Keratinocyte (primary cell): ENCODE data around the gene CACNG4. TPM values are rescaled to one million over a fixed set of nuclear protein-coding genes. Genes with fewer than 3 reads are reported as not detected.

Experiments
- DNase-seq: peaks from one replicate; pipeline ENCODE4 v3.0.0-alpha.2; 2011; ENCODE audit warnings: low read depth, missing footprints, low spot score
- FAIRE-seq: peaks from 2 replicates; lab custom pipeline; 2011; peaks lifted over from hg19 to GRCh38; lab: Jason Lieb, UNC
- H2AFZ ChIP-seq: 2 replicates; pipeline ENCODE4 v1.6.0; 2012; ENCODE audit warnings: low read length, control low read depth, inconsistent platforms; ENCODE audit not compliant: control insufficient read depth
- H3K27ac ChIP-seq: 2 replicates; pipeline ENCODE4 v1.5.1; 2011; ENCODE audit warnings: low read length; ENCODE audit not compliant: control insufficient read depth, insufficient read depth
- H3K27me3 ChIP-seq: 3 replicates; pipeline ENCODE4 v1.6.0; 2011; ENCODE audit warnings: low read length; ENCODE audit not compliant: control insufficient read depth, insufficient read depth; ENCODE audit errors: extremely low read depth
- H3K36me3 ChIP-seq, 2 experiments: 2 replicates in 1 of 2; 3 replicates in 1 of 2; pipeline ENCODE4 v1.5.1; 2011; ENCODE audit warnings: low read length in 2 of 2, mild to moderate bottlenecking in 1 of 2; ENCODE audit not compliant: control insufficient read depth in 2 of 2, insufficient read depth in 2 of 2; ENCODE audit errors: extremely low read depth in 1 of 2
- H3K4me1 ChIP-seq: 3 replicates; pipeline ENCODE4 v1.5.1; 2011; ENCODE audit warnings: low read length; ENCODE audit not compliant: control insufficient read depth, insufficient read depth; ENCODE audit errors: extremely low read depth
- H3K4me2 ChIP-seq: 3 replicates; pipeline ENCODE4 v1.6.0; 2011; ENCODE audit warnings: low read depth, low read length; ENCODE audit not compliant: control insufficient read depth, insufficient read depth; ENCODE audit errors: extremely low read depth
- H3K4me3 ChIP-seq, 3 experiments: fragments of 200-600 bp in 1 of 3; sonication (generic) in 1 of 3; 2 replicates in 2 of 3; 3 replicates in 1 of 3; pipeline ENCODE4 v1.5.1; 2011 to 2016; ENCODE audit warnings: low read length in 3 of 3, mild to moderate bottlenecking in 3 of 3, control low read depth in 2 of 3, inconsistent platforms in 1 of 3, low read depth in 1 of 3, mixed read lengths in 1 of 3, mixed run types in 1 of 3, moderate library complexity in 1 of 3; ENCODE audit not compliant: control insufficient read depth in 2 of 3, insufficient read depth in 2 of 3; ENCODE audit errors: extremely low read depth in 1 of 3
- H3K79me2 ChIP-seq: 2 replicates; pipeline ENCODE4 v1.6.0; 2012; ENCODE audit warnings: low read length; ENCODE audit not compliant: control insufficient read depth, insufficient read depth
- H3K9ac ChIP-seq: 3 replicates; pipeline ENCODE4 v1.6.0; 2011; ENCODE audit warnings: low read length; ENCODE audit not compliant: control insufficient read depth, insufficient read depth; ENCODE audit errors: extremely low read depth
- H3K9me1 ChIP-seq: 3 replicates; pipeline ENCODE4 v1.6.0; 2011; ENCODE audit warnings: low read length; ENCODE audit not compliant: control insufficient read depth, insufficient read depth; ENCODE audit errors: extremely low read depth
- H3K9me3 ChIP-seq: 2 replicates; pipeline ENCODE4 v1.5.1; 2012; ENCODE audit warnings: low read depth, low read length; ENCODE audit not compliant: control insufficient read depth
- H4K20me1 ChIP-seq: 3 replicates; pipeline ENCODE4 v1.6.0; 2011; ENCODE audit warnings: low read length; ENCODE audit not compliant: control insufficient read depth, insufficient read depth; ENCODE audit errors: extremely low read depth
- EZH2 ChIP-seq: IDR thresholded peaks from one replicate; pipeline ENCODE4 v1.6.1; 2012; ENCODE audit warnings: inconsistent platforms, mild to moderate bottlenecking, low read length, moderate library complexity
- dilution Hi-C: fragments of 300-500 bp; cut with MboI; formaldehyde crosslinking; loops from one replicate; pipeline ENCODE4 v1.7.0; 2020; ENCODE audit warnings: low sequenced_read_pairs; ENCODE audit not compliant: extremely low pct_ligation_motif_present
- polyA plus RNA-seq, 5 experiments: library from polyadenylated mRNA; depleted of rRNA in 3 of 5; stranded (reverse) in 3 of 5; stranded (forward) in 1 of 5; unstranded in 1 of 5; fragments of >200 nt; gene quantifications; 1 replicate in 1 of 5; 2 replicates in 3 of 5; 3 replicates in 1 of 5; pipeline versions ENCODE4 v1.2.1 to v1.2.3, GENCODE V29; 2011 to 2012; ENCODE audit warnings: missing spikeins in 2 of 5, low read depth in 1 of 5, low replicate concordance in 1 of 5
- TF ChIP-seq, protein P1 (sequence below), 3 experiments: IDR thresholded peaks in 1 of 3; conservative IDR thresholded peaks in 1 of 3; optimal IDR thresholded peaks in 1 of 3; 2 replicates in 2 of 3; 3 replicates in 1 of 3; pipeline versions ENCODE3 to v1.5.1; 2011; ENCODE audit warnings: low read length in 3 of 3, mild to moderate bottlenecking in 3 of 3, moderate library complexity in 2 of 3, control low read depth in 1 of 3, inconsistent platforms in 1 of 3; ENCODE audit not compliant: insufficient read depth in 2 of 3; ENCODE audit errors: extremely low read depth in 1 of 3

Gene CACNG4
- polyA plus RNA-seq, 1 donor (not counting 4 experiments of a cell fraction or from before 2014, with no cell fraction given) = not detected

DNA sequence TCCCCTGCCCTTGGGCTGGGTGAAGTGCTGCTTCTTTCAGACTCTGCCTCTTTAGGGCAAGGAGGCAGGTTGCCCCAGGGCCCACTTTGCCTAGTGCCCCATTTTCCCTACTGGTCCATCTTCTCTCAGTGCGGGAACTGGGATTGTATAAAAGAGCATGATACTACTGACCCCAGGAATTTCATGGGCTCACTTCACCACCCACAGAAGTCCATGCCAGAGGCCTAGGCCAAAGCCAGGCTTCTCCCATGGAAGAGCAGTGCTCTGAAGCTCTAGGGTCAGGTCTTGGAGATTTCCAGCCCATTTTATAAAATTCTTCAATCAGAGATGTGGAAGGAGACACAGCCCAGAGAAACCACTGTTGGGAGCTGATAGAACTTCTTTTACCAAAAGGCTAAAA is 85.6 kb downstream of the CACNG4 start:
- H3K27ac ChIP-seq = no peak overlapping the region
- no peak overlapping the region for H3K4me2 ChIP-seq
- FAIRE-seq = no peak
- H3K27me3 ChIP-seq = peaks cover 4% of the 10 kb centered on the region
- H3K36me3 ChIP-seq = no peaks in the 10 kb centered on the region
- no peaks in the 10 kb centered on the region for H3K9me1 ChIP-seq
- dilution Hi-C loops = no loop called here
- no peak for TF ChIP-seq EZH2
- TF ChIP-seq, protein P1, sequence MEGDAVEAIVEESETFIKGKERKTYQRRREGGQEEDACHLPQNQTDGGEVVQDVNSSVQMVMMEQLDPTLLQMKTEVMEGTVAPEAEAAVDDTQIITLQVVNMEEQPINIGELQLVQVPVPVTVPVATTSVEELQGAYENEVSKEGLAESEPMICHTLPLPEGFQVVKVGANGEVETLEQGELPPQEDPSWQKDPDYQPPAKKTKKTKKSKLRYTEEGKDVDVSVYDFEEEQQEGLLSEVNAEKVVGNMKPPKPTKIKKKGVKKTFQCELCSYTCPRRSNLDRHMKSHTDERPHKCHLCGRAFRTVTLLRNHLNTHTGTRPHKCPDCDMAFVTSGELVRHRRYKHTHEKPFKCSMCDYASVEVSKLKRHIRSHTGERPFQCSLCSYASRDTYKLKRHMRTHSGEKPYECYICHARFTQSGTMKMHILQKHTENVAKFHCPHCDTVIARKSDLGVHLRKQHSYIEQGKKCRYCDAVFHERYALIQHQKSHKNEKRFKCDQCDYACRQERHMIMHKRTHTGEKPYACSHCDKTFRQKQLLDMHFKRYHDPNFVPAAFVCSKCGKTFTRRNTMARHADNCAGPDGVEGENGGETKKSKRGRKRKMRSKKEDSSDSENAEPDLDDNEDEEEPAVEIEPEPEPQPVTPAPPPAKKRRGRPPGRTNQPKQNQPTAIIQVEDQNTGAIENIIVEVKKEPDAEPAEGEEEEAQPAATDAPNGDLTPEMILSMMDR (optimal IDR thresholded peaks at IDR 0.05 in 1 of 3, IDR thresholded peaks at IDR 0.05 in 1 of 3, conservative IDR thresholded peaks at IDR 0.05 in 1 of 3; ENCODE audit: extremely low read depth in 1 of 3, insufficient read depth in 2 of 3, low read length in 3 of 3) = no peak
- no peak overlapping the region for H3K4me3 ChIP-seq
- no peaks in the 10 kb centered on the region for H4K20me1 ChIP-seq
- no peaks in the 10 kb centered on the region for H3K4me1 ChIP-seq
- H3K9ac ChIP-seq = no peak overlapping the region
- H3K79me2 ChIP-seq = no peaks in the 10 kb centered on the region
- DNase-seq = no peak
- H3K9me3 ChIP-seq = no peaks in the 10 kb centered on the region
- H2AFZ ChIP-seq = no peak overlapping the region

DNA sequence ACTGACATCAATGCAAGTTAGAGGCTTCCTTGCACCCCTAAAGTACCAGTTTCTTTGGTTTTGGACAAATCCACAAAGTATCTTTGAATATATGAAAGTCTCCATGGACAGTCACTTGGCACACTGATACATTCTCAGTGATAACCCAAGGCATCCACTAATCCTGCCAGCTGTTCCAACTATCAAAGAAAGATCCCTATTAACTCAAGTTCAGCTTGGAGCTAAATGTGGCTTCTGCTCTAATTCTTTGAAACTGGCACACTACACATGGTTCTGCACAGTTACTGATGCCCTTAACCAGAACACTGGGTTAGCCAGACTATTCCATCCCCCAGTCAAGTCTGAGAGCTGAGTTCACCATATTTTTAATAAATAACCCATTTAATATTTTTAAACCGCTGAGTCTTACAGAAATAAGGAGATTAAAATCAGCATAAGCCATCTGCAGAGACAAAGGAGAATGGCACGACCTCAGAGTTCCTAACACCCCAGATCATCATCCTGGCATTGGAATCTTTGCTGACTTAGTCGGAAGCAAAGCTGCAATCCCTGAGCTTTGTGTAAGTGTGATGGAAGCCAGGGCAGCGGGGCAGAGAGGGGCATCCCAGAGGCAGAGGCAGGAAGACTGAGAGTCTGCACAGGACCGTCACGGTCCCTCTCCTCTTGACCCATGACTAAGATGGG is 86.1 kb downstream of the CACNG4 start:
- Histone ChIP-seq H3K9me3 (no peaks in the 10 kb centered on the region), H3K36me3 (no peaks in the 10 kb centered on the region), H3K79me2 (no peaks in the 10 kb centered on the region), H2AFZ (no peak overlapping the region), H3K4me2 (no peak overlapping the region), H3K9ac (no peak overlapping the region), H3K9me1 (no peaks in the 10 kb centered on the region), H3K4me1 (no peaks in the 10 kb centered on the region), H3K4me3 (no peak overlapping the region), H4K20me1 (no peaks in the 10 kb centered on the region), H3K27me3 (peaks cover 4% of the 10 kb centered on the region), H3K27ac (no peak overlapping the region)
- TF ChIP-seq, protein P1 (optimal IDR thresholded peaks at IDR 0.05 in 1 of 3, IDR thresholded peaks at IDR 0.05 in 1 of 3, conservative IDR thresholded peaks at IDR 0.05 in 1 of 3; ENCODE audit: extremely low read depth in 1 of 3, insufficient read depth in 2 of 3, low read length in 3 of 3) = no peak
- TF ChIP-seq EZH2 = no peak
- FAIRE-seq (no peak), DNase-seq (no peak)
- dilution Hi-C loops = no loop called here
